ENCODE data around the gene JAKMIP2.

DNA sequence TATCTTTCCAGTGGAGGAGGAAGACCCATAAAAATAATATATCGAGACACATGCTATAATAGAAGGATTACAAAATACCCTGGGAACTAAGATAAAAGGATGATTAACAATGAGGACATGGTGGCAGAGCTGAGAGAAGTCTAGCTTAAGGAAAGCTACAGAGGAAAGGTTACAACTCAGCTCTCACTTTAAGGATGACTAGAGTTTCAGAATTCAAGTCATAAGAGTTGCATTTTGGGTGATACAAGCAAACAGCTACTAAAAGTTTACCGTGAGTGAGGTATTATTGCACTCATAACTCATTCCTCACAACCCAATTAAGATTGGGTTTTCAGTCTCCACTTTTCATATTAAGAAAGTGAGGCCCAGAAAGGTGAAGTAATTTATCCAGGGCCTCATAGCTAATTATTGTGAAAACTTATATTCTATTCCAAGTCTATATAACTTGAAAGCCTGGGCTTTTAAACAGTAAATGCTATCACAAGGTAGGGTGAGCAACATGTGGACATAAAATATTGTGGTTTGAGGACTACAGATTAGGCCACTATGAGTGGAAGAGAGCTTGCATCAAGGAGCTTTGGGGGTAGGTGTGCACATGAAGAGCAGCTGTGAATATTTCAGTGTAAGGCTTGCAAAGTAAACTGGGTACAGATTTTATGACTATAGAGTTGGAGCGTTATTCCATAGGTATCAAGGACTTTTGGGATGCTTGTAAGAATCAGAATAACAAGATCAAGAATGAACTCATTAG, 28.0 kb downstream of the JAKMIP2 start:
- TF ChIP-seq, protein P1, sequence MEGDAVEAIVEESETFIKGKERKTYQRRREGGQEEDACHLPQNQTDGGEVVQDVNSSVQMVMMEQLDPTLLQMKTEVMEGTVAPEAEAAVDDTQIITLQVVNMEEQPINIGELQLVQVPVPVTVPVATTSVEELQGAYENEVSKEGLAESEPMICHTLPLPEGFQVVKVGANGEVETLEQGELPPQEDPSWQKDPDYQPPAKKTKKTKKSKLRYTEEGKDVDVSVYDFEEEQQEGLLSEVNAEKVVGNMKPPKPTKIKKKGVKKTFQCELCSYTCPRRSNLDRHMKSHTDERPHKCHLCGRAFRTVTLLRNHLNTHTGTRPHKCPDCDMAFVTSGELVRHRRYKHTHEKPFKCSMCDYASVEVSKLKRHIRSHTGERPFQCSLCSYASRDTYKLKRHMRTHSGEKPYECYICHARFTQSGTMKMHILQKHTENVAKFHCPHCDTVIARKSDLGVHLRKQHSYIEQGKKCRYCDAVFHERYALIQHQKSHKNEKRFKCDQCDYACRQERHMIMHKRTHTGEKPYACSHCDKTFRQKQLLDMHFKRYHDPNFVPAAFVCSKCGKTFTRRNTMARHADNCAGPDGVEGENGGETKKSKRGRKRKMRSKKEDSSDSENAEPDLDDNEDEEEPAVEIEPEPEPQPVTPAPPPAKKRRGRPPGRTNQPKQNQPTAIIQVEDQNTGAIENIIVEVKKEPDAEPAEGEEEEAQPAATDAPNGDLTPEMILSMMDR (IDR thresholded peaks at IDR 0.05; ENCODE audit: insufficient read depth, low read length, poor library complexity, severe bottlenecking), result no peak
- TF ChIP-seq EZH2phosphoT487 (conservative IDR thresholded peaks at IDR 0.05; ENCODE audit: low read length), result no peak

All from SU-DHL-6 (cell line).